Lower lobe of right lung (tissue), 2 donors: Measurements from ENCODE around the gene CDK11B. TPM values are rescaled to one million over a fixed set of nuclear protein-coding genes. Genes with fewer than 3 reads are reported as not detected.
A peak's percentile ranks its signal among the peaks of the same experiment; 100 is the strongest.
"Not testable (repeated sequence)": the region's sequence is repeated elsewhere in the genome, so short reads cannot be mapped to it uniquely, and the experiment has no call there.

ENCODE experiments used
- ATAC-seq, 2 donors: fragments of 200-7000 bp; cut with Tn5 transposase; one replicate each; pipeline ENCODE4 v1.9.1; 2020 to 2022; ENCODE audit warnings: mild to moderate bottlenecking in 2 of 2, moderate library complexity in 2 of 2
- DNase-seq: peaks from one replicate; pipeline ENCODE4 v3.0.0-alpha.2; 2020
- H3K27ac ChIP-seq: fragments of 200-600 bp; one replicate; pipeline ENCODE4 v1.8.0; 2022
- H3K27me3 ChIP-seq: fragments of 200-600 bp; one replicate; pipeline ENCODE4 v1.8.0; 2022; ENCODE audit warnings: low read depth
- H3K36me3 ChIP-seq: fragments of 200-600 bp; one replicate; pipeline ENCODE4 v1.8.0; 2022; ENCODE audit warnings: mild to moderate bottlenecking
- H3K4me1 ChIP-seq: fragments of 200-600 bp; one replicate; pipeline ENCODE4 v1.8.0; 2022
- H3K4me3 ChIP-seq: fragments of 200-600 bp; one replicate; pipeline ENCODE4 v1.8.0; 2022; ENCODE audit warnings: mild to moderate bottlenecking
- H3K9me3 ChIP-seq: fragments of 200-600 bp; one replicate; pipeline ENCODE4 v1.8.0; 2022
- CTCF ChIP-seq: fragments of 200-600 bp; IDR thresholded peaks from one replicate; pipeline ENCODE4 v1.8.0; 2022; ENCODE audit warnings: antibody characterized with exemption, mild to moderate bottlenecking
- intact Hi-C: fragments of 100-400 bp; cut with DNase I; formaldehyde crosslinking; loops from one replicate; pipeline ENCODE4 v1.11.0; 2022
- total RNA-seq: library from RNA; stranded (reverse); fragmentation: NEBNext Ultra II Directional; extraction: Animal tissue kit (Norgen Biotek cat#: 25700); gene quantifications from one replicate; pipeline ENCODE4 v1.2.1, GENCODE V29; 2021
- donor health status: DM: no; HTN: yes; CAD: no; lungs with severe emphysema.

Gene CDK11B
- total RNA-seq, 1 donor from 2014 or later: 23.0 TPM

- Histone ChIP-seq H3K9me3 (no peaks in the 10 kb centered on the region), H3K4me3 (no peak overlapping the region), H3K27ac (no peak overlapping the region), H3K36me3 (no peaks in the 10 kb centered on the region), H3K4me1 (peaks cover 16% of the 10 kb centered on the region), H3K27me3 (peaks cover 28% of the 10 kb centered on the region)
- DNase-seq: no peak
- peak; percentile 21 for TF ChIP-seq CTCF
- peak in 1 of 2 donors; percentile 20 for ATAC-seq
- intact Hi-C loops: no loop called here
Measured at GRCh38 chr1:1597275-1597930, 61.4 kb downstream of the CDK11B start.

GRCh38 chr1:1596493-1597274, 62.1 kb downstream of the CDK11B start:
- Histone ChIP-seq H3K36me3 (no peaks in the 10 kb centered on the region), H3K27ac (no peak overlapping the region), H3K4me1 (peaks cover 16% of the 10 kb centered on the region), H3K27me3 (peaks cover 28% of the 10 kb centered on the region), H3K9me3 (no peaks in the 10 kb centered on the region), H3K4me3 (no peak overlapping the region)
- DNase-seq (no peak), ATAC-seq (no peak)
- TF ChIP-seq CTCF: no peak
- intact Hi-C loops: no loop called here

- DNase-seq, H3K9me3 ChIP-seq, H3K4me3 ChIP-seq, H3K36me3 ChIP-seq, ATAC-seq, intact Hi-C loops, H3K27ac ChIP-seq, H3K4me1 ChIP-seq: not testable (repeated sequence)
- H3K27me3 ChIP-seq: peaks cover 26% of the 10 kb centered on the region
Measured at GRCh38 chr1:1595341-1595740, 63.5 kb downstream of the CDK11B start.

DNA sequence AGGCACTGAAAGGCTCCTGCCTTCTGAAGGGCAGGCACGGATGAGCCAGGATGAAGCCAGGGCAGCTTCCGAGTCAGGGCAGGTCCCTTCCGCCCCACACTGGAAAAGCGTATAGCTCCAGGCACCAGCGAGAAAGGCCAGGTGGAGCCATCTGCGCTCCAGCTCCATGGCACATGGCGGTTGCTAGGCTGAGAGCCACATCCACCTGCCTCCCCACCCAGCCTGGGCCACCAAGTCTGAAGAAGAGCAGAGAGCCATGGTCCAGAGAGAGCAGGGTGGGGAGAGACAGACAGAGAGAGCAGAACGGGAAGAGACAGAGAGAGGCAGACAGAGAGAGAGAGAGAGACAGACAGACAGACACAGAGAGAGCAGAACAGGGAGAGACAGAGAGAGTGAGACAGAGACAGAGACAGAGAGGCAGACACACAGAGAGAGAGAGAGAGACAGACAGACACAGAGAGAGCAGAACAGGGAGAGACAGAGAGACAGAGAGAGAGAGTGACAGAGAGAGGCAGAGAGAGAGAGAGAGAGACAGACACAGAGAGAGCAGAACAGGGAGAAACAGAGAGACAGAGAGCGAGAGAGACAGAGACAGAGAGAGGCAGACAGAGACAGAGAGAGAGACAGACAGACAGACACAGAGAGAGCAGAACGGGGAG, 64.1 kb downstream of the CDK11B start:
- intact Hi-C loops: no loop called here
- Histone ChIP-seq H3K36me3 (no peaks in the 10 kb centered on the region), H3K4me3 (no peak overlapping the region), H3K27ac (no peak overlapping the region), H3K9me3 (no peaks in the 10 kb centered on the region), H3K4me1 (peaks cover 8% of the 10 kb centered on the region), H3K27me3 (peaks cover 24% of the 10 kb centered on the region)
- TF ChIP-seq CTCF: no peak
- DNase-seq (no peak), ATAC-seq (no peak)

GRCh38 chr1:1593834-1594601, 64.8 kb downstream of the CDK11B start:
- no peaks in the 10 kb centered on the region for H3K9me3 ChIP-seq
- no peak overlapping the region for H3K27ac ChIP-seq
- H3K4me1 ChIP-seq: peaks cover 4% of the 10 kb centered on the region
- no peak for TF ChIP-seq CTCF
- H3K36me3 ChIP-seq: no peaks in the 10 kb centered on the region
- peaks cover 21% of the 10 kb centered on the region for H3K27me3 ChIP-seq
- ATAC-seq (no peak), DNase-seq (no peak)
- intact Hi-C loops: no loop called here
- no peak overlapping the region for H3K4me3 ChIP-seq
